GM23338 (cell line): Measurements from ENCODE around the gene MYH6. TPM values are rescaled to one million over a fixed set of nuclear protein-coding genes. Genes with fewer than 3 reads are reported as not detected.
"Not testable (repeated sequence)": the region's sequence is repeated elsewhere in the genome, so short reads cannot be mapped to it uniquely, and the experiment has no call there.

Experiments
- ATAC-seq: fragments of 200-7000 bp; cut with Tn5 transposase; 3 replicates; pipeline ENCODE4 v1.9.1; 2020
- DNase-seq: peaks from one replicate; pipeline ENCODE4 v3.0.0-alpha.2; 2015; ENCODE audit warnings: low spot score
- H2AFZ ChIP-seq: fragments of 200-600 bp; sonication (generic); 2 replicates; pipeline ENCODE4 v1.8.0; 2016; ENCODE audit warnings: antibody characterized with exemption, mild to moderate bottlenecking, moderate library complexity
- H3F3A ChIP-seq: fragments of 200-600 bp; sonication (generic); replicated peaks from 2 replicates; pipeline ENCODE4 v1.8.0; 2017; ENCODE audit warnings: antibody characterized with exemption, mixed run types, low read depth
- H3K27ac ChIP-seq: fragments of 200-600 bp; sonication (generic); 2 replicates; pipeline ENCODE4 v1.6.1; 2016; ENCODE audit warnings: low read depth
- H3K27me3 ChIP-seq: fragments of 200-600 bp; sonication (generic); 2 replicates; pipeline ENCODE4 v1.8.0; 2016; ENCODE audit warnings: mild to moderate bottlenecking, mixed run types, moderate library complexity; ENCODE audit not compliant: insufficient read depth
- H3K36me3 ChIP-seq: fragments of 200-600 bp; sonication (generic); 2 replicates; pipeline ENCODE4 v1.8.0; 2016; ENCODE audit warnings: mild to moderate bottlenecking; ENCODE audit not compliant: insufficient read depth
- H3K4me1 ChIP-seq: fragments of 200-600 bp; sonication (generic); 2 replicates; pipeline ENCODE4 v1.8.0; 2016; ENCODE audit warnings: mild to moderate bottlenecking, moderate library complexity; ENCODE audit not compliant: insufficient read depth
- H3K4me2 ChIP-seq: fragments of 200-600 bp; sonication (generic); 2 replicates; pipeline ENCODE4 v1.7.1; 2017; ENCODE audit warnings: mixed run types
- H3K4me3 ChIP-seq: fragments of 200-600 bp; sonication (generic); 2 replicates; pipeline ENCODE4 v1.6.1; 2016; ENCODE audit warnings: mixed run types
- H3K79me2 ChIP-seq: fragments of 200-600 bp; sonication (generic); replicated peaks from 2 replicates; pipeline ENCODE4 v1.8.0; 2017; ENCODE audit warnings: mild to moderate bottlenecking; ENCODE audit not compliant: insufficient read depth
- H3K9me2 ChIP-seq: fragments of 200-600 bp; sonication (generic); 2 replicates; pipeline ENCODE4 v1.8.0; 2017; ENCODE audit not compliant: insufficient read depth
- H4K20me1 ChIP-seq: fragments of 200-600 bp; sonication (generic); replicated peaks from 2 replicates; pipeline ENCODE4 v1.8.0; 2017; ENCODE audit warnings: mild to moderate bottlenecking; ENCODE audit not compliant: insufficient read depth
- H3K27ac Mint-ChIP-seq: 2 replicates; pipeline ENCODE4 v1.8.0; 2020; ENCODE audit warnings: inconsistent platforms, mild to moderate bottlenecking, moderate library complexity, mixed read lengths
- H3K27me3 Mint-ChIP-seq: 3 replicates; pipeline ENCODE4 v1.8.0; 2022; ENCODE audit warnings: low read depth, mild to moderate bottlenecking, moderate library complexity, mixed read lengths, inconsistent platforms; ENCODE audit not compliant: insufficient read depth, poor library complexity
- H3K36me3 Mint-ChIP-seq: 3 replicates; pipeline ENCODE4 v1.8.0; 2021; ENCODE audit warnings: low read depth, mild to moderate bottlenecking, inconsistent platforms, moderate library complexity, mixed read lengths
- H3K4me1 Mint-ChIP-seq: 3 replicates; pipeline ENCODE4 v1.8.0; 2020; ENCODE audit warnings: mild to moderate bottlenecking, inconsistent platforms, mixed read lengths
- H3K4me3 Mint-ChIP-seq: 3 replicates; pipeline ENCODE4 v1.8.0; 2021; ENCODE audit warnings: moderate library complexity, mild to moderate bottlenecking, inconsistent platforms, mixed read lengths
- H3K9me3 Mint-ChIP-seq: 3 replicates; pipeline ENCODE4 v1.8.0; 2020; ENCODE audit warnings: moderate library complexity, mild to moderate bottlenecking, inconsistent platforms, mixed read lengths
- CREB1 ChIP-seq: fragments of 250-450 bp; sonication (Bioruptor Pico); IDR thresholded peaks from 2 replicates; pipeline ENCODE4 v1.5.0; 2020; ENCODE audit warnings: low read depth, mild to moderate bottlenecking, moderate library complexity
- CTCF ChIP-seq, 2 experiments: fragments of 200-600 bp in 1 of 2; sonication (generic) in 1 of 2; conservative IDR thresholded peaks; 2 replicates each; pipeline versions ENCODE4 v1.5.1 to v1.6.1; 2016 to 2017; ENCODE audit warnings: antibody characterized with exemption in 2 of 2, low read depth in 2 of 2, mild to moderate bottlenecking in 2 of 2, moderate library complexity in 1 of 2
- ETS1 ChIP-seq: IDR thresholded peaks from 2 replicates; pipeline ENCODE4 v1.6.1; 2016; ENCODE audit warnings: antibody characterized with exemption
- EZH2 ChIP-seq: fragments of 200-600 bp; sonication (generic); IDR thresholded peaks from one replicate; pipeline ENCODE4 v1.8.0; 2017; ENCODE audit warnings: antibody characterized with exemption, mild to moderate bottlenecking, low read depth; ENCODE audit not compliant: unreplicated experiment
- JUNB ChIP-seq: IDR thresholded peaks from one replicate; pipeline ENCODE4 v1.6.1; 2016; ENCODE audit warnings: antibody characterized with exemption; ENCODE audit not compliant: unreplicated experiment
- NANOG ChIP-seq: IDR thresholded peaks from 2 replicates; pipeline ENCODE4 v1.6.1; 2016; ENCODE audit warnings: antibody characterized with exemption, borderline replicate concordance
- POLR2AphosphoS5 ChIP-seq: IDR thresholded peaks from 2 replicates; pipeline ENCODE4 v1.6.1; 2016; ENCODE audit warnings: antibody characterized with exemption, low read depth
- STAT1 ChIP-seq: IDR thresholded peaks from one replicate; pipeline ENCODE4 v1.6.1; 2016; ENCODE audit warnings: antibody characterized with exemption; ENCODE audit not compliant: unreplicated experiment
- ZNF331 ChIP-seq: fragments of 250-450 bp; sonication (Bioruptor Pico); IDR thresholded peaks from 2 replicates; pipeline ENCODE4 v1.5.0; 2020; ENCODE audit warnings: low read depth, mild to moderate bottlenecking, moderate library complexity
- polyA plus RNA-seq: library from polyadenylated mRNA; unstranded; fragments of >200 nt; fragmentation: Nextera tagmentation; extraction: Ambion mirVana; gene quantifications from 2 replicates; pipeline ENCODE4 v1.2.1, GENCODE V29; 2016
- total RNA-seq: library from RNA; depleted of rRNA; stranded (reverse); fragments of >200 nt; shearing (Covaris generic); gene quantifications from 2 replicates; pipeline ENCODE4 v1.2.3, GENCODE V29; 2014

Gene MYH6
- total and polyA plus RNA-seq, 2 experiments from 2014 or later, result 0.03 to 0.10 TPM

- peaks cover 3% of the 10 kb centered on the region; the same call in 1 of the 3 replicates for H3K9me3 Mint-ChIP-seq
- Histone ChIP-seq H4K20me1 (no peaks in the 10 kb centered on the region), H3K27ac (no peak overlapping the region), H3K36me3 (no peaks in the 10 kb centered on the region), H3K27me3 (no peaks in the 10 kb centered on the region), H3K4me2 (no peak overlapping the region), H3F3A (no peaks in the 10 kb centered on the region), H2AFZ (no peak overlapping the region), H3K4me1 (no peaks in the 10 kb centered on the region), H3K9me2 (peaks cover 9% of the 10 kb centered on the region), H3K79me2 (no peaks in the 10 kb centered on the region), H3K4me3 (no peak overlapping the region)
- H3K4me3 Mint-ChIP-seq, result no peak overlapping the region
- H3K36me3 Mint-ChIP-seq, result no peaks in the 10 kb centered on the region; the same call in 2 of the 3 replicates
- peaks cover 24% of the 10 kb centered on the region for H3K27me3 Mint-ChIP-seq
- ATAC-seq, result no peak
- no peak overlapping the region for H3K27ac Mint-ChIP-seq
- DNase-seq, result no peak
- H3K4me1 Mint-ChIP-seq, result peaks cover 3% of the 10 kb centered on the region; the same call in 2 of the 3 replicates
- TF ChIP-seq NANOG, result no peak
- TF ChIP-seq CTCF (conservative IDR thresholded peaks at IDR 0.05; ENCODE audit: low read depth in 2 of 2), result no peak
- no peak for TF ChIP-seq CREB1 (CRISPR knock-in tag)
- TF ChIP-seq JUNB, result no peak
- no peak for TF ChIP-seq EZH2
Observed at GRCh38 chr14:23428686-23429495, 20.8 kb upstream of the MYH6 start.

- not testable (repeated sequence) for H3K36me3 Mint-ChIP-seq, H3K27ac Mint-ChIP-seq, H3K4me3 Mint-ChIP-seq, H4K20me1 ChIP-seq, ATAC-seq, H3K4me1 Mint-ChIP-seq, H3K27ac ChIP-seq, H3K4me3 ChIP-seq, H3K4me1 ChIP-seq, H3F3A ChIP-seq, H3K27me3 ChIP-seq, H3K9me3 Mint-ChIP-seq, H3K79me2 ChIP-seq, H3K36me3 ChIP-seq, H3K4me2 ChIP-seq, DNase-seq, H2AFZ ChIP-seq
- peaks cover 13% of the 10 kb centered on the region for H3K9me2 ChIP-seq
- H3K27me3 Mint-ChIP-seq, result peaks cover 19% of the 10 kb centered on the region
Observed at GRCh38 chr14:23425798-23426197, 17.7 kb upstream of the MYH6 start.

GRCh38 chr14:23425169-23425568, 17.1 kb upstream of the MYH6 start:
- no peak overlapping the region for H2AFZ ChIP-seq
- Mint-ChIP-seq H3K9me3 (peaks cover 3% of the 10 kb centered on the region; the same call in 1 of the 3 replicates), H3K4me1 (peaks cover 2% of the 10 kb centered on the region; the same call in 2 of the 3 replicates), H3K4me3 (no peak overlapping the region), H3K36me3 (no peaks in the 10 kb centered on the region; the same call in 2 of the 3 replicates), H3K27me3 (peaks cover 20% of the 10 kb centered on the region), H3K27ac (no peak overlapping the region)
- no peak for ATAC-seq
- no peaks in the 10 kb centered on the region for H3K79me2 ChIP-seq
- no peaks in the 10 kb centered on the region for H3F3A ChIP-seq
- no peak for TF ChIP-seq POLR2AphosphoS5
- TF ChIP-seq ZNF331, result no peak
- no peak for TF ChIP-seq EZH2
- no peak for TF ChIP-seq STAT1
- TF ChIP-seq CREB1 (CRISPR knock-in tag), result no peak
- no peak for TF ChIP-seq ETS1
- H3K36me3 ChIP-seq, result no peaks in the 10 kb centered on the region
- no peaks in the 10 kb centered on the region for H4K20me1 ChIP-seq
- no peak for DNase-seq
- H3K4me3 ChIP-seq, result no peak overlapping the region
- H3K4me1 ChIP-seq, result no peaks in the 10 kb centered on the region
- H3K4me2 ChIP-seq, result no peak overlapping the region
- H3K9me2 ChIP-seq, result peaks cover 15% of the 10 kb centered on the region
- no peak overlapping the region for H3K27ac ChIP-seq
- H3K27me3 ChIP-seq, result no peaks in the 10 kb centered on the region
